ENCODE measurements around the gene R3HDM2.
A peak's percentile ranks its signal among the peaks of the same experiment; 100 is the strongest.

The R3HDM2 gene

GRCh38 chr12:57229046-57229633 lies 201.7 kb downstream of the R3HDM2 start:
- DNase-seq (ENCODE audit: low read depth): no peak

GRCh38 chr12:57227315-57228115 lies 203.3 kb downstream of the R3HDM2 start:
- no peak for DNase-seq (ENCODE audit: low read depth)

DNA sequence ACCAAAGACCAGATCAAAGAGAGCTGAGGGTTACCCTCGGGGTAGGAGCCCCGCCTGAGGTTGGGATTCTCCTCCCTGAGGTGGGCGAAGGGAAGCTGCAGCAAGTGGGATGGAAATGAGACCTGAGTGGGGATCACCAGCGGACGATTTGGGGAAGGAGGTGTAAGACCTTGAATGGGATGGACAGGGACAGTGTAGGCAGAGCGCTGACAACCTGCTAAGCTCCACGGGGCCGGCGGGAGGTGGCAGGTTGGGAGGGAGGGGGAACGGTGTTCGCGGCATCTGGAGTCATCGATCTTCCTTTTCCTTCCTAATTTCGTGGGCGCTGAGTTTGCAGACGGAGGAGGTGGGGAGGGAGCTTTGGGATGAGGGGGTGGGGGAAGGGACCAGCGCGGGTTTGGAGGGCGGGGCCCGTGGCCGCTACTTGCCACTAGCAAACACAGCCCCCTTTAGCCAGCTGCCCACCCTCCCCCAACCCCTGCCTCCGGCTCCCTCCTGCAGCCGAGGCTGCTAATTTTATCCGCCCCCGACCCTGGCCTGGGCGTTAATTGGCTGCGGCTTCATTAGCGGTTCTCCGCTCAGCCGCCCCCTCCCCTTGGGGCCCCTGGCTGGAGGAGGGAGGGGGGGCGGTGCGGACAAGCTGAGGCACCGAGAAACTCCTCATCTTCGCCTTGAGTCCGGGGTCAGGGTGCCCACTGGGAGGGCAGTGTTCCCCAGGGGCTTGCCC lies 204.1 kb downstream of the R3HDM2 start:
- no peak for DNase-seq (ENCODE audit: low read depth)

DNA sequence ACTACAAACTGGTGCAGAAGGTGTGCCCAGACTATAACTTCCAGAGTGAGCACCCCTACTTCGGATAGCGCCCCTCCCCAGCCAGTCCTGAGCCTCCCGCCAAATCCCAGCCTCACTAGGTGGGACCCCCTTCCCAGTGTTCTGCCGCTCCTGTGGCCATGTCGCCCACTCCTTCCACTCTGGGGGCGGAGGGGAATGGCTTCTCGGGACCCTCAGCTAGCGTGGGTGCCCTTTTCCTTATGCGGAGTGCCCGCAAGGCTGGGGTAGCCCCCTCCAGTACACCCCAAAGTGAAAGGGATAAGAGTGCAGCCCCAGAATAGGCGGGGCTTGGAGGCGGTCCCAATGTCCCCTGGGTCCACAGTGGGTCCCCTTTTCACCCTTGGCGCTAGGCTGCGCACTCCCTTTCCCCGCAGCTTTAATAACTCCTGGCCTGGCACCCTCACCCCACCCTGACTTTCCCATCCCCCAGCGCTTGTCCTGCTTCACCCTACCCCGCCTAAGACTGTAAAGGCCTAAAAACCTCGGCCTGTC lies 205.1 kb downstream of the R3HDM2 start:
- DNase-seq (ENCODE audit: low read depth): no peak

- DNase-seq (ENCODE audit: low read depth): peak; percentile 24
Measured at GRCh38 chr12:57224973-57225679, 205.7 kb downstream of the R3HDM2 start.

DNA sequence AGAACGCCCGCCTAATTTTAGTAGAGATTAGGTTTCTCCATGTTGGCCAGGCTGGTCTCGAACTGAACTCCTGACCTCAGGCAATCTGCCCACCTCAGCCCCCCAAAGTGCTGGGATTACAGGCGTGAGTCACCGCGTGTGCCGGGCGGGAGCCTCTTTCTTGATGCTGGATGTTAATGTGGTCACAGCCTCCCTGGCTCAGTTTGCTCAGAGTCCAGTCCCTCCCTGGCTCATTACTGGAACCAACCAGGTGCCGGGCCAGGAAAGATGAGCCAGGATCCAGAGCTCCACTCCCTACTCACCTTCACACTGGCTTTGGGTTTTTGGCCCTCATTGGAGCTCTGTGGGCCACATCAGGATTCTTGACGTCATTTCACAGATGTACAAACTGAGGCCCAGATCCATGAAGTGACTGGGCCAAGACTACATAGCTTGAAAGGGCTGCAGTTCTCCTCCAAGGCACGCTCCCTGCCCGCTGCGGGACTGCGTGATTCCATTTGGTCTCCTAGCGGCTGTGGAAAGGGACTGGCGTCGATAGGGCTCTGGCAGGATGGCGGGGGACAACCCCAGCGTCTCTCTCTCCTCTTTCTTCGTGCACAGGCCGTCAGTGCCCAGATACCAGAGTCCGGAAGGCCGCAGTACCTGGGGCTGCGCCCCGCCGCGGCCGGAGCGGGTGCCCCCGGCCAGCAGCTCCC lies 206.4 kb downstream of the R3HDM2 start:
- no peak for DNase-seq (ENCODE audit: low read depth)

DNA sequence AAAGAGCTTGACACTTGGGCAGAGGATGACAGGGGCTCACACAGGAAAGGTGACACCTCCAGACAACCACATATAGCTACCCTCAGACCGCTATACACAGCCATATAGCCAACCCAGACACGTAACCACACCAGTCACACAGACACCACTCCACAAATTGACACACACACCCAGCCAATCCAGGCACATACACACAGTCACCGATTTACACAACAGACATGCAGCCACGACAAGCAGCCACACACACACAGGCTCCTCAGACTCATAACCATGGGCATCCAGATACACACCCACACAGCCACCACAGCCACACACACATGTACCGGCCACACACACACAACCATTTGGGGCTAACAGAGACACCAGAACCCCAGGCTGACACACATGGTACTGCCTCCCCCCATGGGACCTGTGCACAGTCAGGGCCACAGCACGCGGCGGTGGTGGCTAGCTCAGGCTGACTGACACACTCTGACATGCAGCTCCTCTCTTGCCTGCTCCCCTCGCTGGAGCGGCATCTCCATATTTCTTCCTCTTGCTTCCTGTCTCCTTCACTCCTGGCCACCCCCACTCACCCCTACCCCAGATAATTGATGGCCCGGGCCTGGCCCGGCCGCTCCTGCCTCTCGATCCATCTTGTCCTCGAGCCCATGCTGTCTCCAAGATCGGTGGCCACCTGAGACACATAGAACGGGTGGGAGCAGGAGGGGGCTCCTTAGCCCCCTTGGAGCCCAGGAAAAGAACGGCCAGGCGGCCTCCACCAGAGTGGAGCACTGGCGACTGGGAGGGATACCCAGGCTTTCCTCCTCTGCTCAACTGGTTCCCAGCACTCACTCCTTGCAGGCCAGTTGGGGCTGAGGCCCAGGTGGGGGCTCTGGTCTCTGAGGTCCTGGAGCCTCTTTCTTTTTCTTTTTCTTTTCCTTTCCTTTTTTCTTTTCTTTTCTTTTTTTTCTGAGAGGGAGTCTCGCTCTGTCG lies 207.4 kb downstream of the R3HDM2 start:
- DNase-seq (ENCODE audit: low read depth): no peak

GRCh38 chr12:57222286-57223190 lies 208.3 kb downstream of the R3HDM2 start:
- DNase-seq (ENCODE audit: low read depth): no peak

DNA sequence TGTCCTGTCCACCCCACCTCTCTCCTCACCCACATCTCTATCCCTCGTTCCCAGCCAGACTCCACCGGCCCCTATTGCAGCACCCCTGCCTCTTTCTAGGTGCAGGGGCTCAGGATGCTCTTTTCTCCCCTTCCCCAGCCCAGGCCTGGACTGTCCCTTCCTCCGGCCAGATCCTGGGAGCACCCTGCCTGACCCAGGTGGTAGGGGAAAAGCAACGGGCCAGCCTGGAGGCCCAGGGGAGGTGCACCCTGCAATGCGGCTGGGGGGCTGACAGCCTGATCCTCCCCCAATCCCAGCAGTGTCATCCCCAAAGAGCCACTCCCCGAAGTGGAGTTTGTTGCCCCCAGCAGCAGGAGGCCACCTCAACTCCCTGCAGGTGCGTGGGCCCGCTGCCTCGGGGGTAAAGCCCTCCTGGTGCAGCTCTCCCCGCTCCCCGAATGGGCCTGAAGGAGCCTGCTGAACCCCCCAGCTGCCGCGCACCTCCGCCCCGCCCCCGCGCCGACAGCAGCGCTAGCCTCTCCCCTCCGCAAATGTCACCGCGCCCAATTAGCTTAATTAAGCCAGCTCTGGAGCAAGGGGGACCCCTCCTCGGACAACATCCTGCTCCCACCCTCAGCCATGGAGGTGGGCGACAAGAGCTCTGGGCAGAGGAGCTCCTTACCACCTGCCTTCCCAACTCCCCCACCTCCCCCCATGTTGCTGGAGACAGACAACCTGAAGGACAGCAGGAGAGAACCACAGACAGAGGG lies 209.5 kb downstream of the R3HDM2 start:
- no peak for DNase-seq (ENCODE audit: low read depth)

DNA sequence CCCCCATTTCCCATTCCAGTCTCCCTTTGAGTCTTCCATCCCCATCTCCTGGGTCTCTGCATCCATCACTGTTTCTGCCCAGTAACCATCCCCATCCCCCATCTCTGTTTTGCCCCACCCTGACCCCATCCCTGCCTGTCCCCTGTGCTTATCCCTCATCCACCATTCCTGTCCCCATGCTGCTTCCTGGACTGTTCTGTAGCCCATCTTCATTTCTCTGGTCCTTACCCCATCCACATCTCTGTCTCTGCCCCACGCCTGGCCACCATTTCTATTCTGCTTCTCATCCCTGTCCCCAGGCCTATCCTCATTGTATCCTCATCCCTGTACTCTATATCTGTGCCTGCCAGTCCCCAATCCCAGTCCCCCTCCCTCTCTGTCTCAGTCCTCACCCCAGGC lies 210.1 kb downstream of the R3HDM2 start:
- no peak for DNase-seq (ENCODE audit: low read depth)

- DNase-seq (ENCODE audit: low read depth): no peak
Measured at GRCh38 chr12:57219993-57220754, 210.7 kb downstream of the R3HDM2 start.

- DNase-seq (ENCODE audit: low read depth): no peak
Measured at GRCh38 chr12:57219205-57219992, 211.4 kb downstream of the R3HDM2 start.

GRCh38 chr12:57218030-57218853 lies 212.6 kb downstream of the R3HDM2 start:
- no peak for DNase-seq (ENCODE audit: low read depth)

DNA sequence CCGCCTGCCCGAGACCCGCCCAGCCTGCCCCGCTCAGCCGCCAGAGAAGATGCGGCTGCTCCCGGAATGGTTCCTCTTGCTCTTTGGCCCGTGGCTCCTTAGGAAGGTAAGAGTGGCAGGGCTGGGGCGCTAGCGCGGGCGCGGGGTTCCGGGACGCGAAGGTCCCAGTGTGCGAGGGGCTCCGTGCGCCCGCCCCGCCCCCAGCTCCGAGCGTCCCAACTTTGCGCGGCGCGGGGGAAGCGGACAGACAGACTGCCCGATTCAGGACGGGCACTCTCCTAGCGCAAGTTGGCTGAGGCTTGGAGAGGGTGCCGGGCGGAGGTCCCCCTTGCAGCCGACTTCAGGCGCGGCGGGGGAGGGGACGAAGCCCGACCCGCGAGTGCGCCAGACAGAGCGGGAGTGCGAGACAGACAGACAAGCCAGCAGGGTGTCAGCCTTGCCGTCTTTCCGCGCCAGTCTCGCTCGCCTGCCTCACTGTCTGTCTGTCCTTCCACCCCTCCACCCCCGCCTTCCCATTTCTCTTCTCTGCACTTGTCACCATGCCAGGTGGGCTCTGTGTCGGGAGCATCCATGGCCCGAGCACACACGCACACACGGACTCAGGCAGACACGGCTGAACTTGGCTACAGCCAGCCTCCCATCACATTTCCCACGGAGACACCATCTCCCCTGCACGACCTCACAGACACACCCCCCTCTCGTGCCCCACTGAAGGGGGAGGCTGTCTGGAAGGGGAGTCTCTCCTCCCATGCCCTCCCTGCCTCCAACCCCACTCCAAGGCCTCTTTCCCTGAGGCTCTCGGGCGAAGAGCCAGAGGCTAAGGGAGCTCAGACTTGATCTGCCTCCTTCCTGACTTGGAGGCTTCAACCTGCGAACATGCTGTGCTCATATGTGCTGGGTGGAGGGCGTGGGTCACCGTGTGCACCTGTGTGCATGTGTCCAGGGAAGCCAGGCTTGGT lies 213.6 kb downstream of the R3HDM2 start:
- peak; percentile 14 for DNase-seq (ENCODE audit: low read depth)
